H1 (cell line): ENCODE measurements around the gene KCNA1. TPM values are rescaled to one million over a fixed set of nuclear protein-coding genes. Genes with fewer than 3 reads are reported as not detected.

Experiments
- GTF2F1 ChIP-seq: IDR thresholded peaks from 2 replicates; pipeline ENCODE4 v1.6.1; 2012; ENCODE audit warnings: low read depth, low read length, improper control_type of control experiment, borderline replicate concordance
- RAD21 ChIP-seq, 2 experiments: IDR thresholded peaks in 1 of 2; conservative IDR thresholded peaks in 1 of 2; 2 replicates each; pipeline ENCODE4 v1.6.1; 2011; ENCODE audit warnings: low read depth in 2 of 2, low read length in 2 of 2, improper control_type of control experiment in 1 of 2, inconsistent platforms in 1 of 2, mild to moderate bottlenecking in 1 of 2, moderate library complexity in 1 of 2
- polyA plus RNA-seq, 7 experiments: library from polyadenylated mRNA; depleted of rRNA in 3 of 7; stranded (reverse) in 5 of 7; unstranded in 2 of 7; fragments of >200 nt in 5 of 7; fragments of 200-250 nt in 2 of 7; gene quantifications; 1 replicate in 5 of 7; 2 replicates in 1 of 7; 4 replicates in 1 of 7; pipeline versions ENCODE4 v1.2.1 to v1.2.3, GENCODE V29; 2011 to 2013; ENCODE audit warnings: missing spikeins in 2 of 7, mixed read lengths in 2 of 7
- total RNA-seq: library from RNA; stranded (reverse); fragmentation: NEBNext Ultra II Directional; extraction: Animal tissue kit (Norgen Biotek cat#: 25700); gene quantifications from 2 replicates; pipeline ENCODE4 v1.2.1, GENCODE V29; 2021

Gene KCNA1
- total and polyA plus RNA-seq, 2 of the 8 experiments (the other 6 are each of a cell fraction or from before 2014, with no cell fraction given): 0.23 to 0.30 TPM

DNA sequence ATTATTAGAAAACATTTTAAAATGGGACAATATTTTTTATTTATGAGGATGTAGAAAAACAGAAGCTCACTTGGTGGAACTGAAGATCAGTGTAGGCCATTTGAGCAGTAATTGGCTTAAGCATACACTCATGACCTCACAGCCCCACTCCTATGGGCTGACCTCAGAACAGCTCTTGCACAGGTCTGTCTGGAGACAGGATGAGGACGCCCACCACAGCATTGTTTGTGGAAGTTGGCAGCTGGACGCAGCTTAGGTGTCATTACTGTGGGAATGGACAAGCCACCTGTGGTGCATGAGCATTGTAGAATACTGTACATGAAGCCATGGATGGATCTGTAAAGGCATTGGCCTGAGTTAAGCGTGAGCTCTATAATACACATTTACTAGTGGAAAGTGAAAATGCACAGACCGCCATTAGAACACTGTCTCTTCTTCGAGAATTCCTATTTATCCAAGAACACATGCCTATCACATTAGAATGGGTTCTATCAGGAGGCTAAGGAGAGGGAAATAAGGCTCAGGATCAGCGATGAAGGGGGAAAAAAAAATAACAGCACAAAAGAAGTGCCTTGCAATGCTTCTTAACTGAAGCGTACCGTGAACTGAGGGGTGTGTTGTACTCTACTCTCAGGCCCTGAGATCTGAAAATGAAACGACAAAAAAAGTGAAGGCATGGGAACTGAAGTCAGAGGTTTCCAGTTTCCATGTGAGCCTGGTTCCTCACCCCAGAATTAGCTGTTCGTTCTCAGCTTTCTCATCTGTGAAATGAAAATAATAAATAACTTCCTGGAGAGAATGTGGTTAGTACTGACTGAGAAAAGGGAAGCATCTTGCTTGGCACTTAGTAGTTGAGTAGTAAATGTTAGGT is 33.6 kb downstream of the KCNA1 start (continued):
- TF ChIP-seq GTF2F1 (no peak), RAD21 (IDR thresholded peaks at IDR 0.05 in 1 of 2, conservative IDR thresholded peaks at IDR 0.05 in 1 of 2; ENCODE audit: low read depth in 2 of 2, low read length in 2 of 2) (no peak)
